ENCODE results near the gene KRT13.
"Not testable (repeated sequence)": the region's sequence is repeated elsewhere in the genome, so short reads cannot be mapped to it uniquely, and the experiment has no call there.

Gene KRT13

GRCh38 chr17:41505007-41505808, at the start of gene KRT13:
Gene KRT13, minus strand, starts transcription at chr17:41505612. Its CDS starts 62 bp downstream, at chr17:41505550.
- DNase-seq = no peak

- DNase-seq = no peak
Observed at GRCh38 chr17:41553987-41554680, 48.7 kb upstream of the KRT13 start.

- DNase-seq = no peak
Observed at GRCh38 chr17:41553176-41553575, 47.8 kb upstream of the KRT13 start.

GRCh38 chr17:41552455-41552854, 47.0 kb upstream of the KRT13 start:
- no peak for DNase-seq

GRCh38 chr17:41551365-41551764, 46.0 kb upstream of the KRT13 start:
- no peak for DNase-seq

- DNase-seq = no peak
Observed at GRCh38 chr17:41549596-41550039, 44.2 kb upstream of the KRT13 start.

GRCh38 chr17:41548844-41549595, 43.6 kb upstream of the KRT13 start:
- DNase-seq = peak; percentile 40 to 54

- DNase-seq = no peak
Observed at GRCh38 chr17:41547921-41548843, 42.8 kb upstream of the KRT13 start.

GRCh38 chr17:41547378-41547841, 42.0 kb upstream of the KRT13 start:
- DNase-seq = no peak

- DNase-seq = no peak
Observed at GRCh38 chr17:41546819-41547218, 41.4 kb upstream of the KRT13 start.

- no peak for DNase-seq
Observed at GRCh38 chr17:41545829-41546410, 40.5 kb upstream of the KRT13 start.

GRCh38 chr17:41544935-41545334, 39.5 kb upstream of the KRT13 start:
- no peak for DNase-seq

- no peak for DNase-seq
Observed at GRCh38 chr17:41544491-41544892, 39.1 kb upstream of the KRT13 start.

GRCh38 chr17:41542786-41543185, 37.4 kb upstream of the KRT13 start:
- DNase-seq = not testable (repeated sequence)

GRCh38 chr17:41542357-41542756, 36.9 kb upstream of the KRT13 start:
- no peak for DNase-seq

- no peak for DNase-seq
Observed at GRCh38 chr17:41540921-41541625, 35.7 kb upstream of the KRT13 start.

GRCh38 chr17:41539979-41540701, 34.7 kb upstream of the KRT13 start:
- DNase-seq = no peak

GRCh38 chr17:41539071-41539492, 33.7 kb upstream of the KRT13 start:
- DNase-seq = no peak

GRCh38 chr17:41538565-41538991, 33.2 kb upstream of the KRT13 start:
- DNase-seq = no peak

- DNase-seq = no peak
Observed at GRCh38 chr17:41537990-41538389, 32.6 kb upstream of the KRT13 start.
